Stomach smooth muscle (tissue), 2 donors: Measurements from ENCODE around the gene NALCN.

Source experiments
- H3K27ac ChIP-seq: one replicate; pipeline ENCODE4 v1.7.0; 2013; ENCODE audit warnings: mild to moderate bottlenecking, low read length, inconsistent platforms
- H3K27me3 ChIP-seq, 2 donors: one replicate each; pipeline ENCODE4 v1.7.0; 2013; ENCODE audit warnings: low read length in 2 of 2; ENCODE audit not compliant: insufficient read depth in 2 of 2, control insufficient read depth in 1 of 2
- H3K36me3 ChIP-seq, 2 donors: one replicate each; pipeline ENCODE4 v1.7.0; 2013; ENCODE audit warnings: low read length in 2 of 2; ENCODE audit not compliant: control insufficient read depth in 2 of 2, insufficient read depth in 2 of 2
- H3K4me1 ChIP-seq: one replicate; pipeline ENCODE4 v1.7.0; 2013; ENCODE audit warnings: low read length; ENCODE audit not compliant: control insufficient read depth, insufficient read depth
- H3K4me3 ChIP-seq, 2 donors: one replicate each; pipeline ENCODE4 v1.7.0; 2013; ENCODE audit warnings: low read length in 2 of 2
- H3K9ac ChIP-seq, 2 donors: one replicate each; pipeline ENCODE4 v1.7.0; 2013; ENCODE audit warnings: low read length in 2 of 2, mild to moderate bottlenecking in 1 of 2
- H3K9me3 ChIP-seq, 2 donors: one replicate each; pipeline ENCODE4 v1.7.0; 2013; ENCODE audit warnings: low read length in 2 of 2; ENCODE audit not compliant: control insufficient read depth in 2 of 2
- donor health status: healthy.
- donor health status: Pancreatic carcinoma.

Gene NALCN

GRCh38 chr13:101035119-101035620, 381.1 kb downstream of the NALCN start:
- Histone ChIP-seq H3K9me3 (peaks cover 0 to 5% of the 10 kb centered on the region in 2 donors), H3K36me3 (no peaks in the 10 kb centered on the region), H3K4me1 (no peaks in the 10 kb centered on the region), H3K4me3 (no peak overlapping the region), H3K27me3 (no peaks in the 10 kb centered on the region), H3K27ac (no peak overlapping the region), H3K9ac (no peak overlapping the region)

- H3K9me3 ChIP-seq, result no peaks in the 10 kb centered on the region
- no peaks in the 10 kb centered on the region for H3K27me3 ChIP-seq
- H3K9ac ChIP-seq, result no peak overlapping the region
- no peak overlapping the region for H3K4me3 ChIP-seq
- H3K27ac ChIP-seq, result no peak overlapping the region
- no peaks in the 10 kb centered on the region for H3K4me1 ChIP-seq
- H3K36me3 ChIP-seq, result no peaks in the 10 kb centered on the region
Observed at GRCh38 chr13:101026736-101027398, 389.4 kb downstream of the NALCN start.

GRCh38 chr13:101026328-101026727, 390.0 kb downstream of the NALCN start:
- Histone ChIP-seq H3K9me3 (no peaks in the 10 kb centered on the region), H3K4me1 (no peaks in the 10 kb centered on the region), H3K27ac (no peak overlapping the region), H3K36me3 (no peaks in the 10 kb centered on the region), H3K4me3 (no peak overlapping the region), H3K9ac (no peak overlapping the region), H3K27me3 (no peaks in the 10 kb centered on the region)

- Histone ChIP-seq H3K9me3 (no peaks in the 10 kb centered on the region), H3K4me3 (no peak overlapping the region), H3K9ac (no peak overlapping the region), H3K4me1 (no peaks in the 10 kb centered on the region), H3K27ac (no peak overlapping the region), H3K36me3 (no peaks in the 10 kb centered on the region), H3K27me3 (no peaks in the 10 kb centered on the region)
Observed at GRCh38 chr13:101025925-101026324, 390.4 kb downstream of the NALCN start.

GRCh38 chr13:101025519-101025918, 390.8 kb downstream of the NALCN start:
- Histone ChIP-seq H3K27me3 (no peaks in the 10 kb centered on the region), H3K9me3 (no peaks in the 10 kb centered on the region), H3K27ac (no peak overlapping the region), H3K4me1 (no peaks in the 10 kb centered on the region), H3K4me3 (no peak overlapping the region), H3K36me3 (no peaks in the 10 kb centered on the region), H3K9ac (no peak overlapping the region)

- no peaks in the 10 kb centered on the region for H3K4me1 ChIP-seq
- no peak overlapping the region for H3K27ac ChIP-seq
- no peak overlapping the region for H3K4me3 ChIP-seq
- H3K36me3 ChIP-seq, result no peaks in the 10 kb centered on the region
- H3K9me3 ChIP-seq, result no peaks in the 10 kb centered on the region
- peaks cover 0 to 2% of the 10 kb centered on the region in 2 donors for H3K27me3 ChIP-seq
- H3K9ac ChIP-seq, result no peak overlapping the region
Observed at GRCh38 chr13:101019126-101019525, 397.2 kb downstream of the NALCN start.

GRCh38 chr13:101018720-101019119, 397.6 kb downstream of the NALCN start:
- H3K36me3 ChIP-seq, result no peaks in the 10 kb centered on the region
- H3K9me3 ChIP-seq, result no peaks in the 10 kb centered on the region
- peaks cover 0 to 2% of the 10 kb centered on the region in 2 donors for H3K27me3 ChIP-seq
- no peaks in the 10 kb centered on the region for H3K4me1 ChIP-seq
- H3K4me3 ChIP-seq, result no peak overlapping the region
- no peak overlapping the region for H3K9ac ChIP-seq
- H3K27ac ChIP-seq, result no peak overlapping the region

- no peaks in the 10 kb centered on the region for H3K9me3 ChIP-seq
- no peak overlapping the region for H3K27ac ChIP-seq
- H3K9ac ChIP-seq, result no peak overlapping the region
- H3K4me1 ChIP-seq, result no peaks in the 10 kb centered on the region
- H3K36me3 ChIP-seq, result no peaks in the 10 kb centered on the region
- peaks cover 0 to 2% of the 10 kb centered on the region in 2 donors for H3K27me3 ChIP-seq
- no peak overlapping the region for H3K4me3 ChIP-seq
Observed at GRCh38 chr13:101017123-101017872, 399.0 kb downstream of the NALCN start.

- peaks cover 0 to 2% of the 10 kb centered on the region in 2 donors for H3K27me3 ChIP-seq
- no peak overlapping the region for H3K4me3 ChIP-seq
- no peak overlapping the region for H3K27ac ChIP-seq
- no peaks in the 10 kb centered on the region for H3K4me1 ChIP-seq
- H3K36me3 ChIP-seq, result no peaks in the 10 kb centered on the region
- no peak overlapping the region for H3K9ac ChIP-seq
- no peaks in the 10 kb centered on the region for H3K9me3 ChIP-seq
Observed at GRCh38 chr13:101016475-101016874, 399.8 kb downstream of the NALCN start.

GRCh38 chr13:101013245-101013644, 403.1 kb downstream of the NALCN start:
- Histone ChIP-seq H3K9ac (no peak overlapping the region), H3K27ac (no peak overlapping the region), H3K27me3 (peaks cover 0 to 2% of the 10 kb centered on the region in 2 donors), H3K36me3 (no peaks in the 10 kb centered on the region), H3K9me3 (no peaks in the 10 kb centered on the region), H3K4me3 (no peak overlapping the region), H3K4me1 (no peaks in the 10 kb centered on the region)

GRCh38 chr13:101010100-101010499, 406.2 kb downstream of the NALCN start:
- Histone ChIP-seq H3K36me3 (no peaks in the 10 kb centered on the region), H3K27ac (no peak overlapping the region), H3K4me1 (no peaks in the 10 kb centered on the region), H3K4me3 (no peak overlapping the region), H3K9ac (no peak overlapping the region), H3K9me3 (no peaks in the 10 kb centered on the region), H3K27me3 (no peaks in the 10 kb centered on the region)
